Prostate gland (tissue), 2 donors: ENCODE data around the gene ZBTB16.

ENCODE experiments used
- CTCF ChIP-seq, 4 experiments: fragments of 200-600 bp in 2 of 4; fragments of 450-650 bp in 2 of 4; sonication (generic) in 2 of 4; IDR thresholded peaks; 1 replicate in 3 of 4; 2 replicates in 1 of 4; pipeline ENCODE4 v1.5.1; 2016 to 2019; ENCODE audit warnings: antibody characterized with exemption in 4 of 4, mild to moderate bottlenecking in 2 of 4, moderate library complexity in 2 of 4
- POLR2A ChIP-seq: fragments of 450-650 bp; IDR thresholded peaks from one replicate; pipeline ENCODE4 v1.6.1; 2016; ENCODE audit warnings: antibody characterized with exemption, mild to moderate bottlenecking
- POLR2AphosphoS5 ChIP-seq: sonication (generic); formaldehyde crosslinking; IDR thresholded peaks from one replicate; pipeline ENCODE4 v1.6.1; 2017; ENCODE audit warnings: antibody characterized with exemption

DNA sequence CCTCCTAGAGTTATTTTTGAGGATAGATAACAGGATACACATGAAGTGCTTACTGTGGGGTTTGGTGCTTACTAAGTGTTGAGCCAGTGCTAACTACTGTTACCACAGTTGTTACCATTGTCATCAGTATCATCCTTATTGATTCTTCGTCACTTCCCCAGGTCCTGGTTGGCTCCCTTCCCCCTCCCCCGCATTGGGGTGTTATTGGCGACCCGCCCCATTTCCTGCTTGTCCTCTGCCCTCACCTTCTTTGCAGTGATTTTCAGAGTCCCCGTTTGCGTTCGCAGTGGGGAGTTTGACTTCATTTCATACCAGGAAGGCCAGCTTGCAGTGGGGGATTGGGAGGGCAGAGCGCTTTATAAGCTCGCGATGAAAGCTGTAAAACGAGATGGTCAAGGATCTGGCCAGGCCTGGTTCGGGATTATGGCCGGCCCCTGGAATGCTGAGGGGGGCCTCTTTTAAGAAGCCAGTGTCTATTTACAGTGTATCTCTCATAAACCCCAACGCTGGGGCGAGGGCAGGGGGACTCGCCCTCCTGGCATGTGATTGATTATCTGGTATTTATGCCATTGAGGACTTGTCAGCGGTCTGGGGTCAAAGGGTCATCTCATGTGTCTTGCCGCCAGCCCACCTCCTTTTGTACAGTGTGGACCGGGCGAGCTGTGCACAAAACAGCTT, 152.1 kb downstream of the ZBTB16 start:
- no peak for TF ChIP-seq CTCF (IDR thresholded peaks at IDR 0.05)
- TF ChIP-seq POLR2A, result no peak
- TF ChIP-seq POLR2AphosphoS5, result no peak
